Nucleus accumbens (tissue), 56 donors: ENCODE results near the gene TFF3.
A peak's percentile ranks its signal among the peaks of the same experiment; 100 is the strongest.

ENCODE experiments used
- DNase-seq, 56 donors: peaks; one replicate each; lab custom pipeline; 2025; lab: John Stamatoyannopoulos, UW

The TFF3 gene

DNA sequence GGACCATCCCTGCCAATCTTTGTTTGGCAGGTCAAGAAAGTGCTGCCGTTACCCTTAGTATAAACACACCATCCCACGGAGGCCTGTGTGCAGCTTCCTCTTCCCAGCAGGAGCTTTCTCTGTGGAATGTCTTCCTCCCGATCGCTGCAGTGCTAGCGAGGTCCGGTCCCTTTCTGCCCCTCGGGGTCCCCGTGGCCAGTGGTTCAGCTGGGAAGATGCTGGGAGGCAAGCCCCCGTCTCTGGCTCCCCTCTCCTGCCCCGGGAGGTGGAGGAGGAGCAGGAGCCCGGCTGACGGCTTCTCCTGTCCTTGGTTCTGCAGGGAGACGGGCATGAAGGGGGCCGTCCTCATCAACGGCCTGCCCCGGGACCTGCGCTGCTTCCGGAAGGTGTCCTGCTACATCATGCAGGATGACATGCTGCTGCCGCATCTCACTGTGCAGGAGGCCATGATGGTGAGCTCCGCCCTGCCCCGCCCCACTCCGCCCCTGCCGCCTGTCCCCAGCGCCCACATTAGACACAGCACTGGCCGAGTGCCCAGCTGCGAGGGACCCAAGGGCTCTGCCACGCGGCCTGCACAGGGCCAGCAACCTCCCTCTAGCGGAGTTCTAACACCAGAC lies 42.1 kb downstream of the TFF3 start:
- no peak for DNase-seq

DNA sequence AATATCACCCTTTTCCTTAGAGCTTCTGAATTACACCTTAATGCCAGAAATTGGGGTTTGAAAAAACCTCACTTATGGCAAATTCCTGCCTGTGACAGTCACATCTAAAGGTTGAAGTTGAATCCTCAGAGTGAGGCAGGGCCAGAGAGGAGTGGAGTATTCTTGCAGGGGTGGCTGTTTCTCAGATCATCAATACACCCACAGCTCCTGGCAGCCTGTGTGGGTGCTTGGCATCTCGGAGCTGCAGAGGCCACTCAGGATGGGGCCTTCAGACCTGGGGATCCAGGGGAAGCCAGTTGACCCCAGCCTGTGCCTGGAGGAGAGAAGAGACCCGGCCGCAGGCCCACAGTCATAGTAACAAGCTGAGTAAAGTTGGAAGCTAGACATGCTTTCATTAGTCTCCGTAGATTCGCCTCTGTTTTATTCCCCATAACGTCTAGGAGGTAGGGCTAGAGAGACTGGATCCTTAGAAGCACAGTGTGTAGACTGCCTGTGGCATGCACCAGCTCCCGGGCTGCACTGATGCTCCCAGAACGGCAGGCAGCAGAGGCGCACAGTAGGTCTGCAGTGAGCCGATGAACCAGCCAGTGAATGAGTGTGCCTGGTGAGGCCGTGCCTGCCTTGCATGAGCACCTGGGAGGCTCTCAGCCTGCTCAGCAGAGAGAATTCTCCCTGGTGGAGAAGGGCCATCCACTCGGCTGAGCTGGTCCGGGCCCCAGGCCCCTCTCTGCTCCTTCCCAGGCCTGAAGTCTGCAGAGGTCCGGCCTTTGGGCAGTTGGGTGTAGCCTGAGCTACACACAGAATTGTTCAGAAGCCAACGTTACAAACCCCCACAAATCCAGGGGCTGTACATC lies 42.9 kb downstream of the TFF3 start:
- no peak for DNase-seq

DNA sequence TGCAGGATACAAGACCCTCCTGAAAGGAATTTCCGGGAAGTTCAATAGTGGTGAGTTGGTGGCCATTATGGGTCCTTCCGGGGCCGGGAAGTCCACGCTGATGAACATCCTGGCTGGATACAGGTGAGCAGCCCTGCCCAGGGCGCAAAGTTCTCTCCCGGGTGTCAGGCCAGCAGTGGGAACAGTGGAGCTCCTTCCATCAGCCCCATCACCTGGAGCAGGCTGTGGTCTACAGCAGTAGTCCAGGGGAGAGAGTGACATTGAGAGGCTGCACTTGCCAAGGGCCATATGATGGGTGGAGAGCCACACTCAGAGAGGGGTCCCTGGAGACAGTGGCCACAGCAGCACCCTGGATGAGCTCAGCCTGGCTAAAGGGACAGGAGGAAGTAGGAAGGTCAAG lies 44.1 kb downstream of the TFF3 start:
- no peak for DNase-seq

DNA sequence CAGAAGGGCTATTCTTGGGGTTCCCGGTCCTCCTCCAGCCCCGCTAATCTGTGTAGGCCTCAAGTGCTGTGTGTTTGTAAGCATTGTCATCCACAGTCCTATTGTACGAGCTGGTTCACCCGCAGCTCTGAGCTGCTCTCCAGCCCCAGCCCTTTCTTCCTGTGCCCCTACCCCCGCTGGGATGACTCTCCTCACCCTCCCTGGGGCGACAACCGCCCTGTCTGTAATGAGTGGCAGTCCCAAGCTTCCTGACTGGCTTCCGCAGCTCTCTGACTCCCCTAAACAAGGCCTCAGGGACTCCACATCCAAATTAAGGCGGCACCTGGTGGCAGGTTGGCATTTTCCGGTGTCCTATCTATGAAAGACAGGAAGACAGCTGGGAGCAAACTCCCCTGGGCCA lies 45.8 kb downstream of the TFF3 start:
- no peak for DNase-seq

DNA sequence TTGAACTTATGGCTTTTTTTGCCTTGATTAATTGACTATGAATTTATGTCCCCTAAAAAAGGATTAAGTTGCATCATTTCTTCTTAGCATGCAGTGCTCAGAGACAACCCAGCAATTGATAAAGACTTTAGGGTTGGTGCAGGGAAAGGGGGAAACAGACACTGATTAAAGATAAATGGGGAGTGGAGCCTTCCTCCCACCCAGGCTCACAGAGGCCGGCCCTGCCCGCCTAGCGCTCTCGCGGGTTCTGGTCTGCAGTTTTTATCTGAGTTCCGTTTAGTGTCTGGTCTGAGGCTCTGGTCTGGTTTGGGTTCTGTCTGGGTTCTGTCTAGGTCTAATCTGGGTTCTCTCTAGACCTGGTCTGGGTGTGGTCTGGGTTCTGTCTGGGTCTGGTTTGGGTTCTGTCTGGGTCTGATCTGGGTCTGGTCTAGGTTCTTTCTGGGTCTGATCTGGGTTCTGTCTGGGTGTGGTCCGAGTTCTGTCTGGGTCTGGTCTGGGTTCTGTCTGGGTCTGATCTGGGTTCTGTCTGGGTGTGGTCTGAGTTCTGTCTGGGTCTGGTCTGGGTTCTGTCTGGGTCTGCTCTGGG lies 48.1 kb downstream of the TFF3 start:
- no peak for DNase-seq

DNA sequence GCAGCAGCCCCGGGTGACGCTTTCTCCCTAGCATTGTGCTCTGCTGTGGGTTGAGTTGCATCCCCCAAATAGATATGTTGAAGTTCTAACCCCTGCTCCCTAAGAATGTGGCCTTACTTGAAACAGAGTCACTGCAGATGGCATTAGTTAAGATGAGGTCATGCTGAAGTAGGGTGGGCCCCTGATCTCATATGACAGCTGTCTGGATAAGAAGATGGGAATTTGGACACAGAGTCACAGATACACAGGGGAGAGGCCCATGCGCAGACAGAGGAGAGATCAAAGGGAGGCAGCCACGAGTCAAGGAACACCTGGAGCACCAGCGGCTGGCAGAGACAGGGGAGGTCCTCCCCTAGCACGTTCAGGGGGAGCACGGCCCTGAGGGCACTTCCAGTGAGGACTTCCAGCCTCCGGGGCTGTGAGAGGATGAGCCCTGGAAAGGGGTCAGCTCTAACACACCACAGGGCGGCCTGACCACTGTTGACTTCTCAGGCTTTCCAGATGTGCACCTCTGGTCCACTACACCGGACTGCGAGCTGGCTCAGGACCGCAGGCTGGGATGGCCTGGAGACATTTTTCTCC lies 49.9 kb downstream of the TFF3 start:
- no peak for DNase-seq

DNA sequence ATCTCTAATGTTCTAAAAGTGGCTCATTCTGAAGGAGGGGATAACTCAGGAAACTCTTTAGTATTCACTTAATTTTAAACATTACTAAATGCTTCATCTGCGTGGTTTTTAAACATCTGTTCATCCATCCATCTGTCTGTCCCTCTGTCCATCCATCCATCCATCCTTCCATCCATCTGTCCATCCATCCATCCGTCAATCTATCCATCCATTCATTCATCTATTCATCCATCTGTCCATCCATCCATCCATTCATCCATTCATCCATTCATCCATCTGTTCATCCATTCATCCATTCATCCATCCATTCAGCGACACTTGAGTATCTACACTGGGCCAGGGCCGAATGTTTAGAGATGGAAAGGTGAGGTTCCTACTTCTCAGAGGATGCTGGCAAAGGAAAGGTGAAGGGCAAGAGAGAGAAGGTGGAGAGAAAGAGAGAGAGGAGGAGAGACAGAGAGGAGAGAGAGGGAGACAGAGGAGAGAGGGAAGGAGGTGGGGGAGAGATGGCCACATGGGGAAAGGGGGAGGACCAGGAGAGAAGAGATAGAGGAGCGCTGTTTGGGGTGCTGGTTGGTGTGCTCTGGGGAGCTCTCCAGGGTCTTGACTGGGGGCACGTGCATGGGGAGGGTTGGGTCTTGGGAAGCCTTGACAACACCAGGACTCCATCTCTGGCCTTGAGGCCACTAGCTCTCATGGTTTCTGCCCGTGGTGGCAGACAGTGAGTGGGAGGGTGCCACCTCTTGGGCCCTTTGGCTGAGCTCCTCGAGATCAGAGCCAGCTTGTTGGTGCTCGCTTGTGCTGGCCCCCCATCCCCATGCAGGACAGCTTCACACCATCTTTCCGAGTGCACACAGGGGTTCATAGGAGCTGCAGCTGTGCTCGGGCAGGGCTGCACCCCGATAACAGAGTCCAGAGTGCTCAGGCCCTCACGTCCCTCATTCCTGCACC lies 50.7 kb downstream of the TFF3 start:
- DNase-seq = no peak

DNA sequence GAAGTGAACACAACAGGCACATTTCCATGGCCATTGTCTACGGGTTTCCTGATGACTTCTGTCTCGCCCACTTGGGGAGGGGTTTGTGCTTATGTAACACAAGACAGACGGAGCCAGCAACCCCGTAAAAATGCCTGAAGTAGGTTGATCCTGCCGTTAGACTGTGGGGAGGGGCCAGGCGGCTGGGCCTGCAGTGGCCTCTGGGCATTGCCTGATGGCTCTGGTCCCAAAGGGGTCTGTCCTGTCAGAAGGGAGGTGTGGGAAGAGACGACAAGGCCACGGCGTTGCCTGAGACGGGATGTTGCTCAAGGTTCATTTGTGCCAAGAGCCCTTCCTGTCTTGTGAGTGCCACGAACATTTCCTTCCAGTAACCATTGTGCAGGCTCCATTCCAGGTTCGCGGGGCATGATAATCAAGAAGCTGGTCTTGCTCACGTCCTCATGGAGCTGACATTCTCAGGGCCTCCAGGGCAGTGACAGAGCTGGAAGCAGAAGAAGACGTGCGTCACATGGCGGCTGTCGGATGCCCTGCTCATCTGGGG lies 51.5 kb downstream of the TFF3 start:
- no peak for DNase-seq

DNA sequence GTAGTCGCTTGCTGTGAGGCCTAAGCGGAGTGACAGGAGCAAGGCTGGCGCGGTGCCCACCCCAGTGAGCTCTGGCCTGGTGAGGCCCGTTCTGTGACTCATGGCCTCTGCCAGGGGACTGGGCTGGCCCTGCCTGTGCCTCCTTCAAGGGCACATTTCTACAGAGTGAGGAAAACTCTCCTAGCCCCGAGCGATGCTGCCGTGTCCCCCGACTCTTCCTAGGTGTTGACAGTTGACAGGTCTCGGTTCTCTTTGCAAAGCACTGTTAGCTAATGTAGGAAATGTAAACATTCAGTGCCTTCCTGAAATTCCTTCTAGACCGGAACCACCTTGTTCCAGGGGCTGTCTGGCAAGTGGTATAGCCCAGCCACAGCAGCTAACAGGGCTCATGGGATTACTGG lies 52.4 kb downstream of the TFF3 start:
- peak in 25 of 56 donors; percentile 12 to 88 (median 42) for DNase-seq

DNA sequence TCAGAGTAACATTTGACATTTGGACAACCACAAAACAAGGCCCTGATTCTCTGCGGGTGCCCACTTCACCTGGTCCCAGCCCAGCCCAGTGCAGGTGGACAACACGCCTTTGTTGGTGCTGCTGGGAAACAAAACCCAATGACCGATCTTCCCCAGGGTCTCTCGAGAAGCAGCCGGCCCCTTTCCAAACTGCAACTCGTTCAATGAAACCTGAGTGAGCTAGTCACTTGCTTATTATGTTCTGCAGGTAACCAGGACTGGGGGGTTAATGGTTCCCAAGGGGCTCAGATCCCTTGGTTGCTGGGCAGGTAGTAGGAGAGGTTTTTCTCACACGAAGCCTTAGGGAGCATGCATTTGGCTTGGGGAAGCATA lies 53.4 kb downstream of the TFF3 start:
- DNase-seq = no peak
